ENCODE measurements around the gene NEK1. TPM values are rescaled to one million over a fixed set of nuclear protein-coding genes. Genes with fewer than 3 reads are reported as not detected.
A peak's percentile ranks its signal among the peaks of the same experiment; 100 is the strongest.

Gene NEK1
- 7.4 and 7.9 TPM in 2 replicates for total RNA-seq (2014; rRNA removed; shearing (Covaris generic))
- total RNA-seq (2022) = 26.2 and 27.5 TPM in 2 replicates
- Bru-seq, nascent RNA = percentile 70 among the genes with signal in this experiment
- BruChase-seq, experiment 1, labeled RNA remaining after a 6-hour chase = percentile 63 among the genes with signal in this experiment
- BruChase-seq, experiment 2, labeled RNA remaining after a 2-hour chase = percentile 67 among the genes with signal in this experiment
- long read RNA-seq, partial matches to known transcripts = 3 of 9 reads
- long read RNA-seq, other reads (novel, unspliced or antisense) = 5 of 9 reads

DNA sequence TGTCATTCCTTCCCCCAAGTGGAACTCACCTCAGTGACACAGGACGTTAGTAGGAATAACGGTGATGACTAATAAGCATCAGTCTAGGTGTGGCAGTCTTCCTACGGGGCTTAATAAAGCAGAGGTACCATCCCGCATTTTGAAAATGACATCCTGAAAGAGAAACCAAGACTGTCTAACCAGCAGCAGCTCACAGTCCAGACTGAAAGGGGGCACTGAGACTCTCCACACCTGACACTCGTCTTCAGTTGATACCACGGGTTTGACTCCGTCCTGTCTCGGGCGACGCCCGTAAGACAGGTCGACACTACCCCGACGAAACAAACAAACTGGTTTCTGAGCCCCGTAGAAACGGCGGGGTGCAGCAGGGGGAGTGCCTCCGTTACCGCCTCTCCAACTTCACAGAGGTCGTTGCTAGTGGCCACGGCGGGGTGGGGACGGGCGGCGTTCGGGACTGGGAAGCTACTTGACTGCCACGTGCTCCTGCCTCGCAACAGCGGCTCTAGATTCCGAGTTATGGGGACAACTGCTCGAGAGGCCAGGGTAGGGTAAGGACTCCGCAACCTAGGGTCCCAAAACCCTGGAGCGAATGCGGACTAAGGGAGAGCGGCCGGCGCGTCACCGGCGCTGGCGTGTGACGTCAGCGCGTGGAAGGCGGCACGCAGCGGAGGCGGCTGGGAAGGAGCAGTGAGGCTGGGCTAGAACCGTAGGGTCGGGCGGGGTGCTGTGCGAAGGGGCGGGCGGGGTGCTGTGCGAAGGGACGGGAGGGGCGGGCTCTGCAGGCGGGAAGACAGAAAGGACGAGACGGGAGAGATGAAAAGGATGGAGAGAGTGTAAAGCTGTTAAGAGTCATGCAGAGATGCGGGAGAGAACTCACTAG is at the start of gene NEK1:
NEK1 (minus strand) TSS at position 593 of the 880 bp plus-strand sequence. CDS start 9,953 bp downstream, outside the sequence.
- no peak for TF ChIP-seq EZH2phosphoT487 (IDR thresholded peaks at IDR 0.05; ENCODE audit: borderline replicate concordance, low read depth, low read length)
- TF ChIP-seq, protein P1, sequence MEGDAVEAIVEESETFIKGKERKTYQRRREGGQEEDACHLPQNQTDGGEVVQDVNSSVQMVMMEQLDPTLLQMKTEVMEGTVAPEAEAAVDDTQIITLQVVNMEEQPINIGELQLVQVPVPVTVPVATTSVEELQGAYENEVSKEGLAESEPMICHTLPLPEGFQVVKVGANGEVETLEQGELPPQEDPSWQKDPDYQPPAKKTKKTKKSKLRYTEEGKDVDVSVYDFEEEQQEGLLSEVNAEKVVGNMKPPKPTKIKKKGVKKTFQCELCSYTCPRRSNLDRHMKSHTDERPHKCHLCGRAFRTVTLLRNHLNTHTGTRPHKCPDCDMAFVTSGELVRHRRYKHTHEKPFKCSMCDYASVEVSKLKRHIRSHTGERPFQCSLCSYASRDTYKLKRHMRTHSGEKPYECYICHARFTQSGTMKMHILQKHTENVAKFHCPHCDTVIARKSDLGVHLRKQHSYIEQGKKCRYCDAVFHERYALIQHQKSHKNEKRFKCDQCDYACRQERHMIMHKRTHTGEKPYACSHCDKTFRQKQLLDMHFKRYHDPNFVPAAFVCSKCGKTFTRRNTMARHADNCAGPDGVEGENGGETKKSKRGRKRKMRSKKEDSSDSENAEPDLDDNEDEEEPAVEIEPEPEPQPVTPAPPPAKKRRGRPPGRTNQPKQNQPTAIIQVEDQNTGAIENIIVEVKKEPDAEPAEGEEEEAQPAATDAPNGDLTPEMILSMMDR (conservative IDR thresholded peaks at IDR 0.05; ENCODE audit: low read length) = 0 out of 2 replicates have a peak, but pooled peaks have one; percentile 19
- intact Hi-C loops (cut with micrococcal nuclease; ENCODE audit: unreplicated experiment) = loop anchor here (1.0 to 10.0 kb wide), 5 partner anchors 8 to 597 kb away; partner anchors contain the start of genes CBR4, CLCN3 and HPF1
- CTCF ChIA-PET (ENCODE audit: unreplicated experiment) = no interaction called here

DNA sequence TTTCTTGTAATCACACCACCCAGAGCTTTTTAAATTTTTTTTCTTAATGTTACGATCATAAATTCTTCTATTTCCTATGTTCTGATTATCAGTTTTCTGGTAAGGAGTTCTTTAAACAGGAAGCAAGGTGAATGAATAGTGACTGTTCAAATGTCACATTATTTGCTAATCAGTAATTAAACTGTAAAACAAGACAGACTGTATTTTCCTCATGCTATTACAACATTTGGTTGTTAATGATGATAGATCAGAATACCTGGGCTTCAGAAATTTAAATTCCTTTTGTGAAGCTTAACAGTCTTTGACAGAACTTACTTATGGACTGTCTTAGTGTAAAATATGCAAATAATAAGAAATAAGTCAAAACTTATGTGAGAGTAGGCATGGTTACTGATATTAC is 49.4 kb upstream of the NEK1 start:
- no TSS peak for BruUV-seq (replicated peaks)
- CTCF ChIA-PET (ENCODE audit: unreplicated experiment) = no interaction called here
- no peak for DNase-seq (ENCODE audit: low spot score)
- Histone ChIP-seq H4K20me1 (ENCODE audit: insufficient read depth, low read length) (no peaks in the 10 kb centered on the region), H3K4me1 (ENCODE audit: insufficient read depth, low read length, poor library complexity, severe bottlenecking) (peaks cover 24% of the 10 kb centered on the region), H2AFZ (ENCODE audit: low read length) (no peak overlapping the region), H3K9me2 (ENCODE audit: insufficient read depth, low read length) (no peaks in the 10 kb centered on the region), H3K27ac (ENCODE audit: low read depth, low read length, poor library complexity, severe bottlenecking) (no peak overlapping the region), H3K79me2 (ENCODE audit: insufficient read depth, low read depth, low read length) (peaks cover 92% of the 10 kb centered on the region), H3K4me3 (ENCODE audit: low read depth, low read length, poor library complexity, severe bottlenecking) (no peak overlapping the region), H3K36me3 (ENCODE audit: insufficient read depth, low read length) (peaks cover 8% of the 10 kb centered on the region), H3K4me2 (ENCODE audit: low read length) (no peak overlapping the region), H3K9me3 (ENCODE audit: low read length) (peaks cover 3% of the 10 kb centered on the region; the same call in 1 of the 2 replicates)
- TF ChIP-seq, protein P1 (conservative IDR thresholded peaks at IDR 0.05; ENCODE audit: low read length) = no peak
- intact Hi-C loops (cut with micrococcal nuclease; ENCODE audit: unreplicated experiment) = loop anchor here (2.0 kb wide), 1 partner anchor 41 kb away; the partner anchor contains the start of gene CLCN3
- POLR2A ChIA-PET = interaction anchor here (0.6 to 2.1 kb wide), 7 partner anchors 13 to 70 kb away, joined by 3 to 6 read pairs (median 3); no protein-coding TSS in a partner anchor

More for the DNA sequence above, at the start of gene NEK1:
- no peaks in the 10 kb centered on the region for H3K9me3 ChIP-seq (ENCODE audit: low read length)
- peak within 1 kb of the TSS; percentile 99 for H2AFZ ChIP-seq (ENCODE audit: low read length)
- peaks cover 17% of the 10 kb centered on the region for H3K36me3 ChIP-seq (ENCODE audit: insufficient read depth, low read length)
- peak within 1 kb of the TSS; percentile 84 for H3K27ac ChIP-seq (ENCODE audit: low read depth, low read length, poor library complexity, severe bottlenecking)
- H3K9me2 ChIP-seq (ENCODE audit: insufficient read depth, low read length) = no peaks in the 10 kb centered on the region
- peaks cover 41% of the 10 kb centered on the region for H3K79me2 ChIP-seq (ENCODE audit: insufficient read depth, low read depth, low read length)
- DNase-seq (ENCODE audit: low spot score) = peak; percentile 93
- BruUV-seq (replicated peaks) = no TSS peak
- H3K4me3 ChIP-seq (ENCODE audit: low read depth, low read length, poor library complexity, severe bottlenecking) = peak within 1 kb of the TSS; percentile 87
- peaks cover 5% of the 10 kb centered on the region; the same call in 1 of the 2 replicates for H4K20me1 ChIP-seq (ENCODE audit: insufficient read depth, low read length)
- POLR2A ChIA-PET = interaction anchor here (0.6 to 1.2 kb wide), 8 partner anchors 8 to 600 kb away, joined by 3 to 4 read pairs (median 3); partner anchors contain the start of gene CLCN3
- H3K4me1 ChIP-seq (ENCODE audit: insufficient read depth, low read length, poor library complexity, severe bottlenecking) = peaks cover 35% of the 10 kb centered on the region
- peak within 1 kb of the TSS; percentile 93 for H3K4me2 ChIP-seq (ENCODE audit: low read length)
